Stimulated activated CD8-positive, alpha-beta memory T cell treated with anti-CD3 and anti-CD28 coated beads, Interleukin-7, amount 100 ng/mL, for 48 hours (primary cell): ENCODE results near the gene INO80E.
"Not testable (repeated sequence)": the region's sequence is repeated elsewhere in the genome, so short reads cannot be mapped to it uniquely, and the experiment has no call there.

Experiments used
- DNase-seq, 2 donors: peaks; one replicate each; pipeline ENCODE4 v3.0.0-alpha.2; 2020; ENCODE audit warnings: low read depth in 1 of 2; ENCODE audit errors: extremely low read depth in 1 of 2

The INO80E gene

DNA sequence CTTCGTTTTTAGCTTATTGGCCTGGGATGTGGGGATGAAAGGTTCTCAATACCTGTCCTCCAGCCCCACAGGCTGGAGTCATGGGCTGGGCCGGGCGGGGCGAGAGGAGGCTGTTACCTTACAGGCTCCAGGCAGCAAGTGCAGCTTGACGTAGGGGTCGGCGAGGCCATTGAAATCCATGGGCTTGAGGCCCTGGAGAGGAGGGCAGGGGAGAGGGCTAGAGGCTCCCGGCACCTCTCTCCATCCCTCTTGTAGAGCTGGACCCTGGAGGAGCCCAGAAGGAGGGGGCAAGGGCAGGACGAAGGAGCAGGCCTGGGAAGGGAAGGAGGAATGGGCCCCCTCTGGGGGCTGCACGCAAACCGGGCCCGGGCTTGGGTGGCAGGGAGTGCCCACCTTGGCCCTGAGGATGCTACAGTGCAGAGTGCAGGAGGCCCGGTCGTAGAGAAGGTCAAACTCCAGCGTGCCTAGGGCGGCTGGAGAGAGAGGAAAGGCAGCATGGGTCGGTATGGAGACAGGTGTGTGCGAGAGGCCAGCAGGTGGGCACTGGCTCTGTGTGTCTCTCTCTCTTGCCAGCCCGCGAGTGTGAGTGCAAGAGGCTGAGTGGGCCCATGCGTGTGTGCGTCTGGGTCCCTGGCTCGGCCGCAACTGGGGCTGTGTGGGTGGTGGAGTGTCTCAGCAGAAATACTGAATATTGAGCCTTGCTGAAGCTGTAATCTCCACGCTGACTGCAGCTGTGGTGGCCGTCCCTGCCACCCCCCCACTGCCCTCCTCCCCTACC is 13.2 kb downstream of the INO80E start:
- no peak for DNase-seq

DNA sequence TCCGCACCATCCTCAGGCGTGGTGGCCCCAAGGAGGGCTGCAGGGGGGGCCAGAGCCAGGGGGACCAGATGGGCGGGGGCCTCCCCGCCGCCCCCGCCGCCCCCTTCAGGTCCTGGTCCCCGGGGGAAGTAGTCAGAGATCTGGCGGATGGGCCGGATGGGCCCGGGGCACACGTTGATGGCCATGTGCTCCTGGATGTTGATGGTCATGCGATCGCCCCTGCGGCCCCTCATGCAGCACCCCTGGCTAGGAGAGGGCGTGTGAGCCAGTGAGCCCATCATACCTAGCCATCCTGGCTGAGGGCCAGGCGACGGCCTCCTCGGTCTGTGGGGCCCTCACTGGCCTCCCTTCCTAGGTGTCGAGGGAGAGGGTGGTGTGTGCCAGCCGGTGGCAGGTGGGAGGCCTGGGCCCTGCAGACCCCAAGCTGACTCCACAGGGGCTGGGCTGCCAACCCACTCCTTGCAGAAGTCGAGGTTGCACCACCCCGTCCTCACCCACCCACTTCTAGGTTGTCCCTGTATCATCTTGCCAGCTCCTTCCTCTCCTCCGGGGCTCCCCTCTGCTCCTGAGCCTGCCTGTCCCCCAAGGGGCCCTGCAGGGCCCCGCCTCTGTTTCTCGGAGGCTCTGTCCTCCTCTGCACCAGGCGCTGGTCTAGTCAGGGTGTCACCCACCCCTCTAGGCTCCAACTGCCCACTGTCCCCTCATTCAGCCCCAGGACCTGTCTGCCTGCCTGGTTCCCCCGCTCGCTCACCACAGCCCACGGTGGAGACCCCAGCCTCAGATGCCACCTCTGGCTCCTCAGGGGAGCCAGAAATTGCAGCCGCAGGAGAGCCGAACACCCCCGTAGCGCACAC is 14.2 kb downstream of the INO80E start:
- DNase-seq: no peak

DNA sequence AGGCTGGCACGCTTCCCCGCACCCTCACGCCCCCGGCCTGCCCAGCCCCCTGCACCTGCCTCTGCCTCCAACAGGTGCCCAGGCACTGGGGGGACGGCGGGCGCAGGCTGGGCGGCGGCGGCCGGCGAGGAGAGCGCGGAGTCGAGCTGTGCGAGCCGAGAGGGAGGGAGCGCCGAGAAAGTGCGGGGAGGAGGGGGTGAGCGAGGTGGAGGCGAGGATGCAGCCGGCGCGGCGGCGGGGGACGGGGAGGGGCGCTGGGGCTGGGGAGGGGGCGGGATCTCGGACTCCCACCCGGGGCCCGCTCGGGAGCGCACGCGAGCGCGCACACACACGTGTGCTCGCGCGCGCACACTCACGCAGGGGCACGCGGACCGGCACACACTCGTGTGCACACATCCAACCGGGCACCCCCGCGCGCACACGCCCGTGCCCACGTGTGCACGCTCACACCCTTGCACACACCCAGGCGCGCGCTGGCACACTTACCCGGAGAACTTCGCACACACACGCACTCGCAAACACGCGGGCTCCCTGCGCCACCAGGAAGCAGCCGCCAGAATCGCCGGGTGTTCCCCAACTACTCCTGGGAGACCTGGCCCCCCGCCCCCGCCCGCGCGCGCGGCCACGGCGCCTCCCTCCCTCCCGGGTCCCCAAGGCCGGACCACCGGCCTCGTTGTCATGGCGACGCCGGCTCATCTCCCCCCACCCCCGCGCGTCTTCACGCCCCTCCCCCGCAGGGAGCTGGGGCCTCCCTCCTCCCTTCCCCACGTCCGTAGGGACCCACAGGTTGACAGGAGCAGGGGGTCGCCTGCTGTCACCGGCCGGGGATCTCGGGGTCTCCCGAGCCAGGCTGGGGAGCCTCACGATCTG is 15.0 kb downstream of the INO80E start, which contains the start of gene DOC2A:
DOC2A (minus strand) TSS at position 184 of the 870 bp plus-strand sequence. CDS start 805 bp downstream, outside the sequence.
- DNase-seq: no peak

DNA sequence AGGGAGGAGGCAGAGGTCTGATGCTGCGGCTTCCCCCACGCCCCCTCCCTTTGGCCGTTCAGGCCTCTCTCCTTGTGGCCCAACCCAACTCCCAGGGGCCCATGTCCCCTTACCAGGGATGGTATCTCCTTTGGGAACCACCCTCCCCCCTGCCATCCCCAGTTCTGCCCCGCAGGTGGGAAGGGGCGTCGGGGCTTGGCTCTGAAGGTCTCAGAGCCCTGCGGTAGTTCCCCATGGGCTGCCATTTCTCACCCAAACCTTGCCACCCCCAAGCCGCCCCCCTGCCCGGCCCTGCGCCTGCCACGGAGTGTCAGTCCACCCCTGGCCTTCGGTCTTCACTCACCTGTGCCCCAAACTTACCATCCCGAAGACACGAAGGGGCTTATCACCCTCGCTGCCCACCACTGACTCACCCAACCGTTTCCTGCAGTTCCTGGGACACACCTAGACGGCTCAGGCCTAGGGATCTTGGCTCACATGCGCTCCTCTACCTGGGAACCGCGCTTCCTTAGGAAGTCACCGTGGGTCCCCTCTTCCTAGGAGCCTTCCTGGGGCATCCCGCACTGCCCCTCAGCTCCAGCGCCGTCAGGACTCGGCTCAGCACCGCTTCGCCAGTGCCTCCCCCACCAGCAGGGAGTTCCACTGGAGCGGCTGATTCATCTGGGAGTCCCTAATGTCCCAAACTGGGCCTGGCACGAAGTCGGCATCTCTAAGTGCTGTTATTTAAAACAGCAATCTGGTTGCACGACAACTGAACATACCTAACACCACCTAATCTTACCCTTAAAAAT is 15.9 kb downstream of the INO80E start:
- no peak for DNase-seq

DNA sequence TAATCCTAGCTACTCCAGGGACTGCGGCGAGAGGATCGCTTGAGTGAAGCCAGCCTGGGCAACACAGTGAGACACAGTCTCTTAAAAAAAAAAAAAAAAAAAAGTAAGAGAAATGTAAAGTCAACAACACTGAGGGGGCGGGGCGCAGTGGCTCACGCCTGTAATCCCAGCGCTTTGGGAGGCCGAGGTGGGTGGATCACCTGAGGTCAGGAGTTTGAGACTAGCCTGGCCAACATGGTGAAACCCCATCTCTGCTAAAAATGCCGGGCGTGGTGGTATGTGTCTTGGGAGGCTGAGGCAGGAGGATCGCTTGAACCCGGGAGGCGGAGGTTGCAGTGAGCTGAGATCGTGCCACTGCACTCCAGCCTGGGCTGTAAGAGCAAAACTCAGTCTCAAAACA is 16.6 kb downstream of the INO80E start:
- not testable (repeated sequence) for DNase-seq

DNA sequence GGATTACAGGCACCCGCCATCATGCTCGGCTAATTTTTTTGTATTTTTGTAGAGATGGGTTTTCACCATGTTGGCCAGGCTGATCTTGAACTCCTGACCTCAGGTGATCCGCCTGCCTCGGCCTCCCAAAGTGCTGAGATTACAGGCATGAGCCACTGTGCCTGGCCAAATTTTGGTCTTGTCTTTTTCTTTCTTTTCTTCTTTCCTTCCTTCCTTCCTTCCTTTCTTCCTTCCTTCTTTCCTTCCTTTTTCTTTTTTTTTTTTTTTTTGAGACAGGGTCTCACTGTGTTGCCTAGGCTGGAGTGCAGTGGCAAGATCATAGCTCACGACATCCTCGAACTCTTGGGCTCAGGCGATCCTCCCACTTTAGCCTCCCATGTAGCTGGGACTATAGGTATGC is 19.4 kb downstream of the INO80E start:
- DNase-seq: not testable (repeated sequence)

DNA sequence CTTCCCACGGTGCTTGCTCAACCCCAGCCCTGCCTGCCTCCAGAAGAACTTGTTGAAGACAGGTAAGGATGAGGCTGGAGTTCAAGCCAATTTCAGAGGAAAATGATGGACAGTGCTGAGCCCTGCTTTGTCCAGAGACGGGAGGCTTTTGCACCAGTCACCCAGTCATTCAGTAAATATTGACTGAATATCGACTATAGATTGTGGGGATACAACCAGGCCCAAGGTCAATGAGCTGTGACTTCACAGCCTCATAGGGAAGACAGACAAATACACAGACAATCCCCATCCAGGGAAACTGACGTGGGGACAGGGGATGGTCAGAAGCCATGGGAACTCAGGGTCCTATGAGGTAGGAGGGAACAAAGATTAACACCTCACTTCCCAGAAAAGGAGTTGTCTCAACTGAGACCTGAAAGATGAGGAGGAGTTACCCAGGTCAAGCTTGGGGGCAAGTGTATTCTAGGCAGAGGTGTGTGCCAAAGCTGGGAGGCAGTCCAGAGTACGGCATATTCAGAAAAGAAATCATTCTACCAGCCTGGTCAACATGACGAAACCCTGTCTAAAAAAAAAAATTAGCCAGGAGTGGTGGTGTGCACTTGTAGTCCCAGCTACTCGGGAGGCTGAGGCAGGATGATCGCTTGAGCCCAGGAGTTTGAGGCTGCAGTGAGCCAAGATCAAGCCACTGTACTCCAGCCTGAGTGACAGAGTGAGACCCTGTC is 20.7 kb downstream of the INO80E start:
- DNase-seq: no peak

DNA sequence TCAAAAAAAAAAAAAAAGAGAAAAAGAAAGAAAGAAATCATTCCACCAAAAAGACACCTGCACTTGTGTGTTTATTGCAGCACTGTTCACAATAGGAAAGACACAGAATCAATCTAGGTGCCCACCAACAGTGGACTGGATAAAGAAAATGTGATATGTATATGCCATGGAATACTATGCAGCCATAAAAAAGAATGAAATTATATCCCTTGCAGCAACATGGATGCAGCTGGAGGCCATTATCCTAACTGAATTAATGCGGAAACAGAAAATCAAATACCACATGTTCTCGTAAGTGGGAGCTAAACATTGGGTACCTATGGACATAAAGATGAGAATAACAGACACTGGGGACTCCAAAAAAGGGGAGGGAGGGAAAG is 21.2 kb downstream of the INO80E start:
- DNase-seq: no peak

DNA sequence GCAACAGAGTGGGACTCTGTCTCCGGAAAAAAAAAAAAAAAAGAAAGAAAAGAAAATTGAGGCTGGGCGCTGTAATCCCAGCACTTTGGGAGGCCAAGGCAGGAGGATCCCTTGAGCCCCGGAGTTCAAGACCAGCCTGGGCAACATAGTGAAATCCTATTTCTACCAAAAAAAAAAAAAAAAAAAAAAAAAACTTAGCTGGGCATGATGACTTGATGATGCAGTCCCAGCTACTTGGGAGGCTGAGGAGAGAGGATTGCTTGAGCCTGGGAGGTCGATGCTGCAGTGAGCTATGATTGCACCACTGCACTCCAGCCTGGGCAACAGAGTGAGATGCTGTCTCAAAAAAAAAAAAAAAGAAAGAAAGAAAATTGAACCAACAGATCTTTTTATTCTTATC is 21.9 kb downstream of the INO80E start:
- DNase-seq: not testable (repeated sequence)

DNA sequence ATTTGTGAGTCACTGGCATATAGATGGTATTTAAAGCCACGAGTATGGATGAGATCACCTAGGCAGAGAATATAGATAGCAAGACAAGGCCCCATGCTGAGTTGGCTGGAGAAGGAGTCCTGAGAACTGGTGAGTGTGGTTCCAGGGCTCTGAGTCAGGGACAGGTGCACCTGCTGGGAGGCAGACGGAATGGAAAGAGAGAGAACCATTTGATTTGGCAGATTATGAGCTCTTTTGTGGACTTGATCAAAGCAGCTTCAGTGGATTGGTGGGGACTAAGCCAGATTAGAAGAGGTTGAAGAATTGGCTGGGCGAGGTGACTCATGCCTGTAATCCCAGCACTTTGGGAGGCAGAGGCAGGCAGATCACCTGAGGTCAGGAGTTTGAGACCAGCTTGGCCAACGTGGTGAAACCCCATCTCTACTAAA is 22.7 kb downstream of the INO80E start:
- no peak for DNase-seq

DNA sequence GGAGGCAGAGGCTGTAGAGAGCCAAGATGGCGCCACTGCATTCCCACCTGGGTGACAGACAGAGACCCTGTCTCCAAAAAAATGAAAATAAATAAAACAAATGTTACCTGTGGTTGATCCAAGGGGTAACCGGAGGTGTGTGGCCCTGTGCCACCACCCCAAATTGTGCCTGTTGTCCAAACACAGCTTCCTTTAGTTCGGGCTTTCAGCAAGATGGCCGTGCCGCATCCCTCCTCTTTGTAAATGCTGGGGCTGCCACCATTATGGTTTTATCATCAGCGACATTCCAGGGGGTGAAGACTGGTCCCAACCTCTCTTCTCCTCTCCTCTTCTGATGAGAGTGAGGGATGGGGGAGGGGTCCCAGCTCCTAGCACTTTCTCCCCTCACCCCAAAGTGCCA is 26.8 kb downstream of the INO80E start, which contains the start of gene C16orf92:
C16orf92 (plus strand) TSS at position 312 of the 400 bp plus-strand sequence. CDS start 143 bp downstream, outside the sequence.
- no peak for DNase-seq

DNA sequence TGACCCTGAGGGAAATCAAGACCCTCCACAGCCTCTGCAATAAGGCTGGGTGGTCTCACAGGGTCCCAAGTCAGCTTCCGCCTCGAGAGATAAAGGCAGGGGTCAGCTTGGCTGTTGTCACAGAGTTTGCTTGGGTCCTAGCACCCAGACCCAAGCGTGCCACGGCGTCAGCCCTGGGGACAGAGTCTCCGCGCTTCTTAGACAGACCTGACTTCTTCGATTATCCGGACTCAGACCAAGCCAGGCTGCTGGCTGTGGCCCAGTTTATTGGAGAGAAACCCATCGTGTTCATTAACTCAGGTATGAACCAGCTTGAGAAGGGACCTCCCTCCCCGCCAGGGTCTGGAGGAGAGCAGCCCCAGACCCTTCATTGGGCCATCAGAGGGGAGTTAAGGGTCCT is 27.5 kb downstream of the INO80E start:
- no peak for DNase-seq

DNA sequence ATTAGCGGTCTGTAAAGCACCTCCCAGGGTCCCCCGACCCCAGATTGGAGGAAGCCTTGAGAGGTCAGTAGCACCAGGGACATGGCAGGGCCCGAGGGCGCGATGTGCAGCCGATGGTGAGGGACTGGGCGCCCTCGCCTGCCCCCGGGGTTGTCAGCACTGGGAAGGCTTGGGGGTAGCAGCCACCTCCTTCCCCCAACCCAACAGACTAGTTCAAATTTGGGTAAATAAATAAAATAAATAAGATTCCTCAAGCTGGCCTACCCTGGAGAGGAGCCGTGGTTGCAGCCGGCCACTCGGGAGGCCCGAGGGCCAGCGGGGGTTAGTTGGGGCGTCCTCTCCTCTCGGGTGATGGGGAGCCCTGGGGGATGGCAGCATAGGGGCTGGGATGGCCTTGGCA is 28.4 kb downstream of the INO80E start:
- no peak for DNase-seq

DNA sequence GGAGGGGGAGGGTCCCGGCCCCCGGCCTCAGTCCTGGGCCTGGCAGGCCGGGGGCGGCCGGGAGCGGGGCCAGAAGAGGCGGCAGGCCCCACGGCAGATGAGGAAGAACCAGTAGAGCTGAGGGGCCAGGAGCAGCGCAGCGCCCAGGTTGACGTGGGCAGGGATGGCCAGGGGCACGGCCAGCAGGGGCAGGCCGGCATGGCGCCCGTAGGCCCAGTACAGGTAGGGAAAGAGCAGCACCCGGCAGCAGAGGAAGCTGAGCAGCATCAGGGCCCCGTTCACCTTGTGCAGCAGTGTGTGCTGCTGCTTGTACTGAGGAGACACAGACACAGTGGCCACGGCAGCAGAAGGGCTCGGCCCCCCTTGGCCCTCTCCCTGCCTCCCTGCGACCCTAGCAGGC is 29.1 kb downstream of the INO80E start:
- no peak for DNase-seq

DNA sequence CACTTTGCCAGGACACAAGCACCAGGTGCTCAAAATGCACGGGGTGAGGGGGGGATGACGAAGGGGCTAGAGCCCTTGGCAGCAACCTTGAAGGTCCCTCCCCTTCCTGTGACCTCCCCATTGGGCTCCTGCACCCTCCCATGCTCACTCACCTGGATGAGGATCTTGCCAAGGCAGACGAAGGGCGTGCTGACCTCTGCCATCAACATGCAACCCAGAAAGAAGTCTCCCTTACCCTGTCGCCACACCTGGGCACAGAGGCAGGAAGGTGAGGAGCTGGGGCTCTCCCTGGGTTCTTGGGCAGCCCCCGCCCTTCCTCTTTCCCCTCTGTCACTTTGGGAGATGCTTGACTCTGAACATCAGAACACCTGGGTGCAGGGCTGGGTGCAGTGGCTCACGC is 29.5 kb downstream of the INO80E start:
- no peak for DNase-seq

DNA sequence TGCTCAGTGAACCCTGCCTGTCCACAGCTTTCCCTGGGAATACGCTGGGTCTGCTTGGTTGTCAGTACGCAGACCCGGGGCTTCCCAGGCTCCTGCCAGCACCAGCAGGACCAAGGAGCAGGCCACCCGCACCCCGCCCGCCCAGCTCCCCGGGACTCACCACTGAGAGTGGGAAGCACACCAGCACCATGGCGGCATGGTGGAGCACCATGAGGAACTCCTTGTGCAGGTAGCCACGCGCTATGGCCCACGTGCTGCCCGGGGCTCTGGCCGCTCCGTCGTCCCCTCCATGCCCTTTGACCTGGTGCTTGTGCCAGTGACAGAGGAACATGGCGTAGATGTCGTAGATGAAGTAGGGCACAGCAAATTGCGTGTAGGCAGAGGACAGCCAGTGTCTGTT is 30.4 kb downstream of the INO80E start:
- DNase-seq: no peak

DNA sequence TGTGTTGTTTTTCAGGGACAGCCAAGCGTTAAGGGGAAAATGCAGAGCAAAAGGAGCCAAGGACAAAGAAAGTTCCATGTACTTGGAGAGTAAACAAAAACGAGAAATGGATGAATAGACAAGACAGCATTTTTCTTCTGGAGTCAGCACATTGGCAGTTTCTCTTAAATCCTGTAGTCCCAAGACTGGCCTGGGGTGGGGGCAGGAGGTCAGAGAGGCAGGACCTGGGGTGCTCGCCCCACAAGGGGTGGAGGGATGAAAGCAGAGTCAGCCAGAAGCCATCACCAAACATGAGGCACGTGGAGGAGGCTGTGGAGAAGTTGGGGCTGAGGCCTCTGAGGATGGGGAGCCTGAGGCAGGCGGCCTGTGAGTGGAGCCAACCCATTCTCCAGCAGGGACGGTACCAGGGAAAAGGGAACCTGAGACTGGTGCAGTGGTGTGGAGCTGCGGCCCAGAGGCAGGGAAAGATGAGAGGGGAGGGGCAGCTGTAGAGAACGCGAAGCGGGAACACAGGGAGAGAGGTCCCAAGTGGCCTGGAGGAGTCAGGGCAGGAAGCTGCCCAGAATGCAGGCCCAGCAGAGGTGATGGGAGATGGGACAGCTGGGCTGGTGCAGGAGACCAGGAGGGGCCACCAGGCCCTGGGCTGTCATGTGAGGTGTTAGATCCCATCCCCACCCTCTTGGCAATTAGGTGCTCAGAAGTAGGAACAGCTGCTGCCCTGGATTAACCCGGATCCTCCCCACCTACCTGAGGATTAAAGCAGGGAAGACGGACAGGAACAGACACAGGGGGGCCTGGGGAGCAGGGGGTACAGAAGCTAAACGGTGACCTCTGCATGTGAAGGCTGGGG is 31.8 kb downstream of the INO80E start:
- no peak for DNase-seq

DNA sequence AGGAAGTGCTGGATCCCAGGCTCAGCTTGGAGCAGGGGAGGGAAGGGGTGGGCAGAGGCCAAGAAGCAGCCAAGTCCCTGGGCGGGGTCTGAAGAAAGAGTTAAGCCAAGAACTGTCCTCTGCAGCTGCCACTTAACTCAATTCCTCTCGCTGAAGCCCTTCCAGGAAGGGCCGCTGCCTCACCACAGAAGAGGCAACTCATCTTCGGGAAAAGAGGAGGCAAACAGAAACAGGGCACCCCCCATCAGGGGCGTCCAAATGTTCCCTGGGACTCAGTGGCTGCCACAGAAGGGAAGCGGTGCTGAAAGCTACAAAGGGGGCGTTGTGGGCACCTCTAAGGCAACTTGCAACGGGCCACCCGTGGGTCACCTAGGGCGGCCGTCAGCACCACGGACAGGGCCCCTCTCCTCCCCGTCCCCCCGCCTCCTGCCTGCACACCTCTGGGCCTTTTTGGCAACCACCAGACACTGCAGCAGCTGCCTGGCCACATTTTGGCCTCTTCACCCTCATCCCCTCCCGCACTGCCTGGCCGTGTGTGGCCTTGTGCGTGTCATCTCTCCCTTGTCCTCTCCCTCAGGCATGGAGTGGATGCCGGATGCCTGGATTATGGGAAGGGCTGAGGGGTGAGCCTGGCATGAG is 32.5 kb downstream of the INO80E start:
- no peak for DNase-seq
